ENCODE results near the gene NELFCD.

DNA sequence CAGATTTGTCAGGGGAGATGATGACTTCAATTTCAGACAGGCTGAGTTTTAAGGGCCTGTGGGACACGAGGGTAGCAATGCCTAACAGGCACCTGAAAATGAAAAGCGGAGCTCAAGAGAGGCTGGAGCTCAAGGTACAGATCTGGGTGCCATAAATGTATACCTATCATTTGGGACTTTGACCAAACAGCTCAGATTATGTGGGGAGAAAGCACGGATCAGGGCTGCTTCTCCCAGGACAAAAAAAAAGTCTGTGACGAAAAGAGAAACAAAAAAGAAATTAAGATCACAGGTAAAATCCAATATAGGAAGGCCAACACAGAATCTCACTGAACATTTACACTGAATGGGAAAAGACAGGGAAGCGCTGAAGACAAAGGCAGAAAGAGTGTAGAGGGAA, 59.6 kb downstream of the NELFCD start:
- TF ChIP-seq, protein P1, sequence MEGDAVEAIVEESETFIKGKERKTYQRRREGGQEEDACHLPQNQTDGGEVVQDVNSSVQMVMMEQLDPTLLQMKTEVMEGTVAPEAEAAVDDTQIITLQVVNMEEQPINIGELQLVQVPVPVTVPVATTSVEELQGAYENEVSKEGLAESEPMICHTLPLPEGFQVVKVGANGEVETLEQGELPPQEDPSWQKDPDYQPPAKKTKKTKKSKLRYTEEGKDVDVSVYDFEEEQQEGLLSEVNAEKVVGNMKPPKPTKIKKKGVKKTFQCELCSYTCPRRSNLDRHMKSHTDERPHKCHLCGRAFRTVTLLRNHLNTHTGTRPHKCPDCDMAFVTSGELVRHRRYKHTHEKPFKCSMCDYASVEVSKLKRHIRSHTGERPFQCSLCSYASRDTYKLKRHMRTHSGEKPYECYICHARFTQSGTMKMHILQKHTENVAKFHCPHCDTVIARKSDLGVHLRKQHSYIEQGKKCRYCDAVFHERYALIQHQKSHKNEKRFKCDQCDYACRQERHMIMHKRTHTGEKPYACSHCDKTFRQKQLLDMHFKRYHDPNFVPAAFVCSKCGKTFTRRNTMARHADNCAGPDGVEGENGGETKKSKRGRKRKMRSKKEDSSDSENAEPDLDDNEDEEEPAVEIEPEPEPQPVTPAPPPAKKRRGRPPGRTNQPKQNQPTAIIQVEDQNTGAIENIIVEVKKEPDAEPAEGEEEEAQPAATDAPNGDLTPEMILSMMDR (IDR thresholded peaks at IDR 0.05), result no peak
- no peak for TF ChIP-seq POLR2A (IDR thresholded peaks at IDR 0.05)
